T-helper 17 cell (primary cell): ENCODE data around the gene LRRC72. TPM values are rescaled to one million over a fixed set of nuclear protein-coding genes. Genes with fewer than 3 reads are reported as not detected.
"Not testable (repeated sequence)": the region's sequence is repeated elsewhere in the genome, so short reads cannot be mapped to it uniquely, and the experiment has no call there.

Experiments used
- ATAC-seq: fragments of 150-1000 bp; cut with Tn5 transposase; 2 replicates; pipeline ENCODE4 v1.10.0; 2021; ENCODE audit warnings: mild to moderate bottlenecking, moderate library complexity
- DNase-seq, 3 donors: peaks; one replicate each; pipeline versions ENCODE4 v3.0.0 to v3.0.0-alpha.2; 2020 to 2021
- H3K9me3 ChIP-seq: one replicate; pipeline ENCODE4 v1.7.0; 2013; ENCODE audit warnings: low read length, mild to moderate bottlenecking; ENCODE audit not compliant: control insufficient read depth, poor library complexity, severe bottlenecking
- H3K27ac Mint-ChIP-seq: one replicate; pipeline ENCODE4 v1.8.0; 2022; ENCODE audit warnings: mild to moderate bottlenecking, moderate library complexity, mixed read lengths
- H3K27me3 Mint-ChIP-seq: one replicate; pipeline ENCODE4 v1.8.0; 2022; ENCODE audit warnings: mixed read lengths
- H3K36me3 Mint-ChIP-seq: one replicate; pipeline ENCODE4 v1.8.0; 2022; ENCODE audit warnings: low read depth, mixed read lengths
- H3K4me1 Mint-ChIP-seq: one replicate; pipeline ENCODE4 v1.8.0; 2022; ENCODE audit warnings: mild to moderate bottlenecking, mixed read lengths
- H3K4me3 Mint-ChIP-seq: one replicate; pipeline ENCODE4 v1.8.0; 2022; ENCODE audit warnings: mild to moderate bottlenecking, moderate library complexity, mixed read lengths
- total RNA-seq, 4 donors: library from RNA in 2 of 4; stranded (reverse) in 2 of 4; gene quantifications; one replicate each; pipeline ENCODE4 v1.2.3 and lab custom pipeline; 2022 to 2026

LRRC72 gene
- not detected for total RNA-seq
- total RNA-seq (lab: John Stamatoyannopoulos, UW) = 0 reads per million in 2 donors

DNA sequence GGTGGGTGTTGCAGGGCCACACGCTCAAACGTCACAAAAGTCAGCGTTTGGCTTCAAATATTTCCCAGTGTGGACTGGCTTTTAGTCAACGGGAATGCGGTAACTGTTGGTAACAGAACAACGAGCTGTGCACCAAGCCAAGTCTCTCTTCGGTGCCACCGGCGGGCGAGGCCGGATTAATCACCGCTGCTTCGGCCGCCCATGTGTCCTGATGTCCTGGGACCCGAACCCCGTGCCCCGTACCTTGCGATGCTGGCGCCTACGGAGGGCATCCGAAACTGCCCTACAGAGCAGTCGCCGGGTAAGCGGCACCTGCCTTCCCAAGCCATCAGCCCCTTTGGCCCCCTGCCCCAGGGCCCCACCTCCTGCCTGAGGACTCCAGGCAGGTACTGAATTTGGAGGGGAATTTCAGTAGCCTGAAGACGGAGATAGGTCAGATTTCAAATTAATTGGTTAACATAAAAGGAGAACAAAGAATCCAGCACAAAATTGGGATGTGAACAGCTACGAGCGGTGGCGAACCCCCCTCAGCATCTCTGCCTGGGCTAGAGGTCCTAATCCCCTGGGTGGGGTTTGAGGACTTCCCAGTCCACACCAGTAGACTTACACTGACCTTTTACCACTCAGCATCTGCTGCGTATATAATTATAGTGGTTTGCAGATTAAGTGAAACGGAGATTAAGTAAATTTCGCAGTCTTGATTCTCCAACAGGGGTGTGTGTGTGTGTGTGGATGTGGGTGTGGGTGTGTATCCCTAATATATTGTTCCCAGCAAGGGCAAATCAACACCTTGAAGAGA lies at the start of gene LRRC72:
LRRC72 (plus strand) TSS at position 84 of the 799 bp plus-strand sequence; CDS start at position 212, 128 bp downstream.
- Mint-ChIP-seq H3K27me3 (no peaks in the 10 kb centered on the region), H3K4me1 (peaks cover 8% of the 10 kb centered on the region), H3K27ac (no peak within 1 kb of the TSS), H3K4me3 (no peak within 1 kb of the TSS), H3K36me3 (no peaks in the 10 kb centered on the region)
- DNase-seq (no peak), ATAC-seq (no peak)
- H3K9me3 ChIP-seq = no peaks in the 10 kb centered on the region

DNA sequence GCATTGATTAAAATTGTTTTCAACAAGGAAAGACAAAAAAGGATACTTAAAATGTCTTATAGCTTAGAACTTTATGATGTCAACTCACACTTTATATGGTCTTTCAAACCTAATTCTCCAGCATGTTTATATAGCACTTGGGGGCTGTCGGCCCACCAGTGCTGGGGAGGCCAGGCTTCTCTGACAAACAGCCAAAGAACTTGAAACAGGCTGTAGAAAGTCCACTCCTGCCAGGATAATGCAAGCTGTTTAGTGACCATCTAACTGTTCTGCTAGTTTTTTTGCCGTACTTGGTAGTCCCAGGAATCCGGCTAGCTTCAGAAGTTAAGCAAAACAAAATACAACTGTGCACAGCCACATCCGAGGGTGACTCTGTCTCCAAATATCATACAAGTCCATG lies 47.5 kb upstream of the LRRC72 start:
- Mint-ChIP-seq H3K36me3 (no peaks in the 10 kb centered on the region), H3K27me3 (peaks cover 22% of the 10 kb centered on the region), H3K4me1 (no peaks in the 10 kb centered on the region), H3K27ac (no peak overlapping the region), H3K4me3 (no peak overlapping the region)
- H3K9me3 ChIP-seq = no peaks in the 10 kb centered on the region
- DNase-seq = no peak
- ATAC-seq = no peak

DNA sequence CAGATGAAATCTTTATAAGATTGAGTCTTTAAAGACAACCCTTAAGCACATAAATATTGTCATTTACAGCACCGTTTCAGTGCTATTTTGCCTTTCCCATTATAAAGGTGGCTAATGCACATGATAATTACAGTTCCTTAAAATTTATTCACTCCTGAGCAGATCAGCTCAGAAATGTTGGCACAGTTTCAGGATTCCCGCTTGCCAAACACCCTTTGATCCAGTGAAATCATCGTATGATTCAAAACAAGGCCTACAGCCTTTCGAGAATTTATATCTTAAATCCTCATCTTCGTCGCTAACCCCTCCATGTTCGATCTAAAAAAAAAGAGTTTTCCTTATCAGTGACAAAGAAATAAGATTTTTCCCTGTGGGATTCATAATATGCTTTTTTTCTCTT lies 47.0 kb upstream of the LRRC72 start:
- Mint-ChIP-seq H3K27me3 (peaks cover 22% of the 10 kb centered on the region), H3K27ac (no peak overlapping the region), H3K4me3 (no peak overlapping the region), H3K36me3 (no peaks in the 10 kb centered on the region), H3K4me1 (no peaks in the 10 kb centered on the region)
- ATAC-seq (no peak), DNase-seq (no peak)
- H3K9me3 ChIP-seq = no peaks in the 10 kb centered on the region

DNA sequence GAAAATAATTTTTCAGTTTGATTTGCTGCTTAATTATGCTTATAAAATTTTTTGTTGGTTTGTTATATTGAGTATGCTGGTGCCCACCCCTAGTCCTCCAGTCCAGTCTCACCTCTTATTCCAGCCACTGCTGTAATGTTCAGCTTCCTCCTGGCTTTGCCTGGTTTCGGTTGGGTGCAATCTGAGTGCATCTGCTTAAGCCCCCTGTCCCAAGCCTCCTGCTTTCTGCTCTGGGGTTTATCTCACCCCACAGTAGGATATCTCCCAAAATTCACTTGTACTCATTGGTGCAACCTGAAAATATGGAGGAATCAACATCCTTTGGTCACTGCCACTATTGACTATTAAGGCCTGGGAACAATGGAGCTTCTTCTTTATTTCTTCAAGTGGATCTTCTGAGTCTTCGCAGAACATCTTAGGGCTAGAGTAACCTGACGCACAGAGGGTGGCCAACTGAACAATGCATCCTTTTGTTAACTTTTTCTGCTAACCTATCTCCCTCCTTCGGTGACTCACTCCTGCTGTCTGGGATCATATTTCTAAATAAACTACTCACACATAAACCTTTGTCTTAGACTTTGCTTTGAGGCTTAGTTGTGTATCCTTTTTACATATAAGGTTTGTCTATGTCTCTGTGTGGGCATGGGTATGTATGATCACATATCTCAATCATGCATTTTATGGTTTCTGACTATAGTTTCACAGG lies 42.0 kb upstream of the LRRC72 start:
- Mint-ChIP-seq H3K4me1 (no peaks in the 10 kb centered on the region), H3K36me3 (no peaks in the 10 kb centered on the region), H3K4me3 (no peak overlapping the region), H3K27me3 (peaks cover 13% of the 10 kb centered on the region), H3K27ac (no peak overlapping the region)
- no peaks in the 10 kb centered on the region for H3K9me3 ChIP-seq
- no peak for DNase-seq
- ATAC-seq = no peak

GRCh38 chr7:16491148-16491547 lies 35.5 kb upstream of the LRRC72 start:
- Mint-ChIP-seq H3K4me1 (no peaks in the 10 kb centered on the region), H3K36me3 (no peaks in the 10 kb centered on the region), H3K27me3 (peaks cover 4% of the 10 kb centered on the region), H3K27ac (no peak overlapping the region), H3K4me3 (no peak overlapping the region)
- H3K9me3 ChIP-seq = no peaks in the 10 kb centered on the region
- DNase-seq (no peak), ATAC-seq (no peak)

DNA sequence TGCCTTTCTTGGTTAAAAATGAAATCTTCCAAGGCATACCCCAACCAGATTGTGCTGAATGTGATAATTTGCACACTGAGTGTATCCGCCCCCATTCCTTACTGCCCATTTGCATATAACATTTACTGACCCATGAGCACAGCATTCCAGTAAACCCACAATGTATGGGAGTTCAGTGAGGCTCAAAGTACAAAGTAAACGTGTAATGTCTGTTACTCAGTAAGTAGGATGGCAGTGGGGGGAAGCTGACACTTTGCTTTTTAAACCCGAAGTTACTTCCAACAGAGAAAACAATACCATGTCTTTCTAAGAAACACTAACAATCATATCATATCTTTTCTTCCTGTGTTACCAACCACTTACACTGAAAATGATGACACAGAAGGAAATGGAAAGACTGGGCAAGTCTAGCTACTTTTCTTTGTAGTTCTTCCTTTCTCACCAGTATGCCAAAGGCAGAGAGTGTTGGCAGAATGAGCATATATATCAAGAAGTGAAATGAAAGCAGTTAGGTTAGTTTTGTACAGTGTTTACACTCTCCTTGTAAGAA lies 34.0 kb upstream of the LRRC72 start:
- no peaks in the 10 kb centered on the region for H3K4me1 Mint-ChIP-seq
- no peak overlapping the region for H3K4me3 Mint-ChIP-seq
- H3K9me3 ChIP-seq = no peaks in the 10 kb centered on the region
- no peaks in the 10 kb centered on the region for H3K36me3 Mint-ChIP-seq
- no peak for ATAC-seq
- peaks cover 11% of the 10 kb centered on the region for H3K27me3 Mint-ChIP-seq
- no peak overlapping the region for H3K27ac Mint-ChIP-seq
- DNase-seq = no peak

- H3K27ac Mint-ChIP-seq = no peak overlapping the region
- H3K27me3 Mint-ChIP-seq = peaks cover 11% of the 10 kb centered on the region
- no peaks in the 10 kb centered on the region for H3K36me3 Mint-ChIP-seq
- H3K9me3 ChIP-seq = no peaks in the 10 kb centered on the region
- DNase-seq = no peak
- H3K4me3 Mint-ChIP-seq = no peak overlapping the region
- no peak for ATAC-seq
- H3K4me1 Mint-ChIP-seq = no peaks in the 10 kb centered on the region
Measured at GRCh38 chr7:16493266-16493665, 33.4 kb upstream of the LRRC72 start.

DNA sequence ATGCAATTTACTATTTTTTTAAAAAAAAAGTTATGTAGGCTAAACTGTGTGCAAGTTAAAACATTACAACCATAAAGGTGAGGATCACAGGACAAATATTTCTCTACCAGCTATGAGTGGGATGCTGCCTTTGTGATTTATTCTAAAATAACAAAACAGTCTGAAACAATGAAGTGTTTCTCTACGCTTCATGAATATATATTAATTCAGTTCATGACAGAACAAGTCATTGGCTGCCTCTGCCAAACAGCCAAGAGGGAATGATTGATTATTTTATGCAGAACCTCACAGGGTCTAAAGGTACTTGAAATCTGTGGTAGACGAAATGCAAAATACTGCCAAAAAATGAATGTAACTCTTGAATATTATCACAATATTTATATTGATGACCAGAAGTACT lies 32.1 kb upstream of the LRRC72 start:
- H3K9me3 ChIP-seq = no peaks in the 10 kb centered on the region
- no peaks in the 10 kb centered on the region for H3K4me1 Mint-ChIP-seq
- ATAC-seq (no peak), DNase-seq (no peak)
- peaks cover 17% of the 10 kb centered on the region for H3K27me3 Mint-ChIP-seq
- H3K4me3 Mint-ChIP-seq = no peak overlapping the region
- no peak overlapping the region for H3K27ac Mint-ChIP-seq
- H3K36me3 Mint-ChIP-seq = no peaks in the 10 kb centered on the region

GRCh38 chr7:16494955-16495719 lies 31.5 kb upstream of the LRRC72 start:
- Mint-ChIP-seq H3K27me3 (peaks cover 17% of the 10 kb centered on the region), H3K27ac (no peak overlapping the region), H3K36me3 (no peaks in the 10 kb centered on the region), H3K4me1 (no peaks in the 10 kb centered on the region), H3K4me3 (no peak overlapping the region)
- no peaks in the 10 kb centered on the region for H3K9me3 ChIP-seq
- DNase-seq (no peak), ATAC-seq (no peak)

- H3K4me1 Mint-ChIP-seq = no peaks in the 10 kb centered on the region
Measured at GRCh38 chr7:16498122-16498521, 28.5 kb upstream of the LRRC72 start.

DNA sequence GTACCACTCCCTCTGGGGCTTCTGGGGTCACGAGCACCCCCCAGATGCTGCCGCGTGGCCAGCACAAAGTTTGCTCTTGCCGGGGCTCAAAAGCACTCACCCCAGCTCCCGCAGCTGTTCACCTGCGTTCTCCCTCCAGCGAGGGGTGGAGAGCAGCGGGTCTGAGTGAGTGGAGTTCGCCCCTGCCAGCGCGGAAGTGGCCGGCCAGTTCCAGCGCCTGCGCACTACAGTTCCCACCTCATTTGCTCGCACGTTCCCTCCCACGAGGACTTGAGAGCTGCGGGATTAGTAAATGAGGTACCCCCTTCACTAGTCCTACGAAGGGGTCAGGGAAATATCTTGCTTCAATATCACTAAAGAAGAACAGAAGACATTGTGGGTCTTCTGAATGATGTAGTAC lies 24.3 kb upstream of the LRRC72 start:
- Mint-ChIP-seq H3K27me3 (peaks cover 24% of the 10 kb centered on the region), H3K4me3 (no peak overlapping the region), H3K36me3 (no peaks in the 10 kb centered on the region), H3K4me1 (peaks cover 2% of the 10 kb centered on the region), H3K27ac (no peak overlapping the region)
- no peak for ATAC-seq
- H3K9me3 ChIP-seq = no peaks in the 10 kb centered on the region
- DNase-seq = no peak

More at GRCh38 chr7:16498122-16498521, 28.5 kb upstream of the LRRC72 start:
- Mint-ChIP-seq H3K27me3 (peaks cover 31% of the 10 kb centered on the region), H3K36me3 (no peaks in the 10 kb centered on the region), H3K27ac (no peak overlapping the region), H3K4me3 (no peak overlapping the region)
- DNase-seq (no peak), ATAC-seq (no peak)
- no peaks in the 10 kb centered on the region for H3K9me3 ChIP-seq

GRCh38 chr7:16504019-16504418 lies 22.6 kb upstream of the LRRC72 start:
- H3K36me3 Mint-ChIP-seq = no peaks in the 10 kb centered on the region
- H3K27me3 Mint-ChIP-seq = peaks cover 22% of the 10 kb centered on the region
- DNase-seq (no peak), ATAC-seq (no peak)
- no peaks in the 10 kb centered on the region for H3K9me3 ChIP-seq
- no peak overlapping the region for H3K27ac Mint-ChIP-seq
- H3K4me1 Mint-ChIP-seq = peaks cover 2% of the 10 kb centered on the region
- no peak overlapping the region for H3K4me3 Mint-ChIP-seq

DNA sequence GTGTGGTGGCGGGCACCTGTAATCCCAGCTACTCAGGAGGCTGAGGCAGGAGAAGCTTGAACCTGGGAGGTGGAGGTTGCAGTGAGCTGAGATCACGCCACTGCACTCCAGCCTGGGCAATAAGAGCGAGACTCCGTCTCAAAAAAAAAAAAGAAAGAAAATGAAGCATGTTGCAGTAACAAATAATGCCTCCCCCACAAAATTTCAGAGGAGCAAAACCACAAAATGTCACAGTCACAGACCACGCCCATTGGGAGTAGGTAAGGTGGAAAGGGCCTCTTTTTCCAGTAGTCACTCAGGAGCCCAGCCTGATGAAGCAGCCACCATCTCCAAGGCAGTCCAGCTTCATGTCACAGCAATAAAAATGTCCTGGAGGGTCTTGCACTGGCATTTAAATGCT lies 20.2 kb upstream of the LRRC72 start:
- not testable (repeated sequence) for DNase-seq, H3K4me3 Mint-ChIP-seq, H3K27ac Mint-ChIP-seq, ATAC-seq, H3K9me3 ChIP-seq, H3K4me1 Mint-ChIP-seq, H3K36me3 Mint-ChIP-seq
- peaks cover 11% of the 10 kb centered on the region for H3K27me3 Mint-ChIP-seq
